PC-3 (cell line): ENCODE results near the gene FAM120AOS.

Source experiments
- CTCF ChIP-seq: fragments of 300-600 bp; sonication (generic); conservative IDR thresholded peaks from 2 replicates; pipeline ENCODE4 v1.5.1; 2017; ENCODE audit warnings: antibody characterized with exemption, low read depth, mild to moderate bottlenecking, low read length
- EZH2 ChIP-seq: fragments of 300-600 bp; sonication (generic); IDR thresholded peaks from one replicate; pipeline ENCODE4 v1.6.1; 2017; ENCODE audit warnings: antibody characterized with exemption, mild to moderate bottlenecking, low read length; ENCODE audit not compliant: unreplicated experiment

GRCh38 chr9:93475108-93475507 is 21.7 kb upstream of the FAM120AOS start:
- TF ChIP-seq EZH2 (no peak), CTCF (no peak)
